Measurements from ENCODE around the gene PPARD. TPM values are rescaled to one million over a fixed set of nuclear protein-coding genes. Genes with fewer than 3 reads are reported as not detected.
A peak's percentile ranks its signal among the peaks of the same experiment; 100 is the strongest.

Gene PPARD
- total and polyA plus RNA-seq, 2 of the 13 experiments (the other 11 are each of a cell fraction or from before 2014, with no cell fraction given): 6.1 to 13.3 TPM

DNA sequence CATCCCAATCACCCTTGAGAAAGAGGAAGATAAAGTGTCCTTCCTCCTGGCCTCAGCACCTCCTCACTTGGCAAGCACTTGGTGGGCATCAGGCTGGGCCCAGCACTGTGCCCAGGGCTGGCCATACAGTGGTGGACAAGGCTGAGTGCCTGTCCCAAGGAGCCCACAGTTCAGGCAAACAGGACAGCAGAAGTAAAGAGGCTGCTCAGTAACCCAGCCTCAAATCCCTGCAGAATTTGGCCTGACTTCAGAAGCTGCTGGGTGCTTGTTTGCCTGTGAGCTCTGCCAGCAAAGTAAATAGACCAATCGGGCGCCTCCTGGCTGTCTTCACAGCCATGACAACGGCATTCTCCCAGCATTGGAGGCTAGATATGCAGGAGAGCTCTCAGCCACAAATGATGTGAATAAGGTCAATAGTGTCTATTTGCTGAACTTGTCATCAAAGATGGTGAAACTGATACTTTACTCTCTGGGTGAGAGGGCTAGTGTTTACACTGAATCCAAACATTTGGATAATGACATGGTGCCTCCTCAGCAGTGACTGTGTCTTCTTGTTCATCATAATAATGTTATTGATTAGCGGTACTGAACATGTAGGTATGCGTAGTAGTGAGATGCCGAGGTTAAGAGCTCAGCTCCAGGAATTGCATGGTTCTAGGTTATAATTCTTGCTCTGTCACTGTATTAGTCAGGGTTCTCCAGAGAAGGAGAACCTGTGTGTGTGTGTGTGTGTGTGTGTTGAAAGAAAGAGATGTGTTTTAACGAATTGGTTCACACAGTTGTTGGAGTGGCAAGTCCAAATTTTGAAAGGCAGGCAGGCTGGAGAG is 72.9 kb downstream of the PPARD start:
- BruUV-seq (replicated peaks): no TSS peak
- Histone ChIP-seq H3K4me3 (replicated peaks in 1 of 3; ENCODE audit: insufficient read depth in 1 of 3, low read depth in 2 of 3, low read length in 3 of 3) (no peak overlapping the region; a peak in 1 of 6 replicates), H2AFZ (ENCODE audit: low read length) (no peak overlapping the region), H3K79me2 (ENCODE audit: insufficient read depth, low read length) (no peaks in the 10 kb centered on the region), H3K9me3 (ENCODE audit: low read length) (no peaks in the 10 kb centered on the region), H3K4me2 (ENCODE audit: low read depth, low read length) (peak overlapping the region; percentile 50), H4K20me1 (ENCODE audit: insufficient read depth, low read length) (peaks cover 3% of the 10 kb centered on the region; the same call in 1 of the 2 replicates), H3K9ac (ENCODE audit: insufficient read depth, low read depth, low read length) (no peak overlapping the region), H3K36me3 (replicated peaks in 1 of 2; ENCODE audit: control insufficient read depth in 1 of 2, insufficient read depth in 2 of 2, low read length in 2 of 2) (peaks cover 2 to 22% of the 10 kb centered on the region in 2 experiments; a peak in 3 of 5 replicates), H3K4me1 (ENCODE audit: insufficient read depth, low read length) (peaks cover 33% of the 10 kb centered on the region), H3K27ac (ENCODE audit: extremely low read length, insufficient read depth, low read length) (peak overlapping the region; percentile 52), H3K27me3 (ENCODE audit: control insufficient read depth in 1 of 2, insufficient read depth in 2 of 2, low read length in 2 of 2) (no peaks in the 10 kb centered on the region)
- 3% methylated on average over 7 of the region's 7 CpGs for WGBS (ENCODE audit: low lambda C conversion rate)
- DNase-seq (ENCODE audit: low spot score): peak; percentile 99
- ChIA-PET POLR2A (interaction anchor here (0.7 to 1.9 kb wide), 20 partner anchors 13 to 716 kb away, joined by 3 to 18 read pairs (median 4); partner anchors contain the start of genes FANCE, PPARD, RPL10A and ZNF76), CTCF (ENCODE audit: low intra/inter-chr PET ratio, low total read pairs) (interaction anchor here (1.0 to 2.2 kb wide), 5 partner anchors 13 to 118 kb away, joined by 3 to 37 read pairs (median 5); partner anchors contain the start of genes DEF6 and PPARD)
- ATAC-seq: peak; percentile 92
- FAIRE-seq: peak; percentile 98
- intact Hi-C loops (cut with micrococcal nuclease; ENCODE audit: unreplicated experiment) (loop anchor here (1.0 kb wide), 8 partner anchors 13 to 118 kb away; partner anchors contain the start of genes DEF6, PPARD and RPL10A), in situ Hi-C loops (cut with HindIII; ENCODE audit: extremely low pct_ligation_motif_present, low pct_unique_long_range_greater_than_20kb) (no loop called here)
- TF ChIP-seq ZSCAN29 (CRISPR knock-in tag; conservative IDR thresholded peaks at IDR 0.05) (peak; percentile 97), ZNF841 (CRISPR knock-in tag; IDR thresholded peaks at IDR 0.05; ENCODE audit: borderline replicate concordance) (no peak), ZNF775 (CRISPR knock-in tag; IDR thresholded peaks at IDR 0.05; ENCODE audit: borderline replicate concordance) (peak; percentile 91), ZNF230 (CRISPR knock-in tag; IDR thresholded peaks at IDR 0.05) (0 out of 2 replicates have a peak, but pooled peaks have one; percentile 29), ZNF780A (CRISPR knock-in tag; IDR thresholded peaks at IDR 0.05) (0 out of 2 replicates have a peak, but pooled peaks have one; percentile 50), NR2F1 (CRISPR knock-in tag; IDR thresholded peaks at IDR 0.05) (peak; percentile 88 to 98), AGO1 (IDR thresholded peaks at IDR 0.05; ENCODE audit: low read depth, low read length, poor library complexity, severe bottlenecking) (no peak), POLR2G (IDR thresholded peaks at IDR 0.05; ENCODE audit: low read depth, low read length) (no peak), KDM3A (CRISPR knock-in tag; IDR thresholded peaks at IDR 0.05; ENCODE audit: low read depth) (peak; percentile 79; the same call in 1 of the 2 replicates), KLF16 (CRISPR knock-in tag; IDR thresholded peaks at IDR 0.05) (peak in 1 of 2 experiments; percentile 94; a peak in 2 of 4 replicates), ZNF17 (CRISPR knock-in tag; IDR thresholded peaks at IDR 0.05) (no peak), THAP11 (CRISPR knock-in tag; IDR thresholded peaks at IDR 0.05) (peak; percentile 77), ZNF382 (CRISPR knock-in tag; IDR thresholded peaks at IDR 0.05; ENCODE audit: borderline replicate concordance) (no peak), ZNF792 (CRISPR knock-in tag; IDR thresholded peaks at IDR 0.05) (peak; percentile 94), ZNF740 (CRISPR knock-in tag; IDR thresholded peaks at IDR 0.05) (0 out of 2 replicates have a peak, but pooled peaks have one; percentile 26), KLF11 (CRISPR knock-in tag; IDR thresholded peaks at IDR 0.05) (peak; percentile 97; the same call in 1 of the 2 replicates)
- TF ChIP-seq, protein P1, sequence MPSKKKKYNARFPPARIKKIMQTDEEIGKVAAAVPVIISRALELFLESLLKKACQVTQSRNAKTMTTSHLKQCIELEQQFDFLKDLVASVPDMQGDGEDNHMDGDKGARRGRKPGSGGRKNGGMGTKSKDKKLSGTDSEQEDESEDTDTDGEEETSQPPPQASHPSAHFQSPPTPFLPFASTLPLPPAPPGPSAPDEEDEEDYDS (CRISPR knock-in tag; IDR thresholded peaks at IDR 0.05): peak; percentile 74
- TF ChIP-seq, protein P2, sequence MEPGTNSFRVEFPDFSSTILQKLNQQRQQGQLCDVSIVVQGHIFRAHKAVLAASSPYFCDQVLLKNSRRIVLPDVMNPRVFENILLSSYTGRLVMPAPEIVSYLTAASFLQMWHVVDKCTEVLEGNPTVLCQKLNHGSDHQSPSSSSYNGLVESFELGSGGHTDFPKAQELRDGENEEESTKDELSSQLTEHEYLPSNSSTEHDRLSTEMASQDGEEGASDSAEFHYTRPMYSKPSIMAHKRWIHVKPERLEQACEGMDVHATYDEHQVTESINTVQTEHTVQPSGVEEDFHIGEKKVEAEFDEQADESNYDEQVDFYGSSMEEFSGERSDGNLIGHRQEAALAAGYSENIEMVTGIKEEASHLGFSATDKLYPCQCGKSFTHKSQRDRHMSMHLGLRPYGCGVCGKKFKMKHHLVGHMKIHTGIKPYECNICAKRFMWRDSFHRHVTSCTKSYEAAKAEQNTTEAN (CRISPR knock-in tag; conservative IDR thresholded peaks at IDR 0.05): peak; percentile 65; the same call in 1 of the 2 replicates
- TF ChIP-seq, protein P3, sequence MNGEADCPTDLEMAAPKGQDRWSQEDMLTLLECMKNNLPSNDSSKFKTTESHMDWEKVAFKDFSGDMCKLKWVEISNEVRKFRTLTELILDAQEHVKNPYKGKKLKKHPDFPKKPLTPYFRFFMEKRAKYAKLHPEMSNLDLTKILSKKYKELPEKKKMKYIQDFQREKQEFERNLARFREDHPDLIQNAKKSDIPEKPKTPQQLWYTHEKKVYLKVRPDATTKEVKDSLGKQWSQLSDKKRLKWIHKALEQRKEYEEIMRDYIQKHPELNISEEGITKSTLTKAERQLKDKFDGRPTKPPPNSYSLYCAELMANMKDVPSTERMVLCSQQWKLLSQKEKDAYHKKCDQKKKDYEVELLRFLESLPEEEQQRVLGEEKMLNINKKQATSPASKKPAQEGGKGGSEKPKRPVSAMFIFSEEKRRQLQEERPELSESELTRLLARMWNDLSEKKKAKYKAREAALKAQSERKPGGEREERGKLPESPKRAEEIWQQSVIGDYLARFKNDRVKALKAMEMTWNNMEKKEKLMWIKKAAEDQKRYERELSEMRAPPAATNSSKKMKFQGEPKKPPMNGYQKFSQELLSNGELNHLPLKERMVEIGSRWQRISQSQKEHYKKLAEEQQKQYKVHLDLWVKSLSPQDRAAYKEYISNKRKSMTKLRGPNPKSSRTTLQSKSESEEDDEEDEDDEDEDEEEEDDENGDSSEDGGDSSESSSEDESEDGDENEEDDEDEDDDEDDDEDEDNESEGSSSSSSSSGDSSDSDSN (CRISPR knock-in tag; IDR thresholded peaks at IDR 0.05): peak; percentile 38; the same call in 1 of the 2 replicates

Measured in HepG2 (cell line).